ENCODE results near the gene CLEC20A. TPM values are rescaled to one million over a fixed set of nuclear protein-coding genes. Genes with fewer than 3 reads are reported as not detected.

The CLEC20A gene
- total RNA-seq, 3 donors from 2014 or later = not detected

DNA sequence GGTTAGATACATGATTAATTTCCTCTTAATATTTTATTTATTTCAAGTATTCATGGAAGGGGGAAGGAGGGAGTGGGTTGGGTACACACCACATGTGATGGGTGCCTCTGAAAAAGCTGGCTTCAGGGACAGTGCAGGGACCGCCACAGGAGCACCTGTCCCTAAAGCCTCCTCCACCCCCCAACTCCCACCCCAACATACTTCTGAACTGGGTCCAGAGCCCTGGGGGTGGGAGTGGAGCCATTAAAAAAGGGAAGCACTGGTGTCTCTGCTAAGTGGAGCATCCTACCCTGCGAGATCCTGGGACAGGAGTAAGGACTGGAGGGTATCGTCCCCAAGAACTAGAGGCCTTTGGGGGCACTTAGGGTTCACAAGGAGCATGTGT, 5.6 kb upstream of the CLEC20A start:
- H3K9me3 ChIP-seq = no peaks in the 10 kb centered on the region
- intact Hi-C loops (cut with DNase I, micrococcal nuclease) = loop anchor here (5.0 to 10.0 kb wide), 2 partner anchors 188 to 190 kb away; no protein-coding TSS in a partner anchor
- H3K36me3 ChIP-seq (ENCODE audit: low read depth) = no peaks in the 10 kb centered on the region
- ATAC-seq (no peak), DNase-seq (no peak)
- TF ChIP-seq, protein P1, sequence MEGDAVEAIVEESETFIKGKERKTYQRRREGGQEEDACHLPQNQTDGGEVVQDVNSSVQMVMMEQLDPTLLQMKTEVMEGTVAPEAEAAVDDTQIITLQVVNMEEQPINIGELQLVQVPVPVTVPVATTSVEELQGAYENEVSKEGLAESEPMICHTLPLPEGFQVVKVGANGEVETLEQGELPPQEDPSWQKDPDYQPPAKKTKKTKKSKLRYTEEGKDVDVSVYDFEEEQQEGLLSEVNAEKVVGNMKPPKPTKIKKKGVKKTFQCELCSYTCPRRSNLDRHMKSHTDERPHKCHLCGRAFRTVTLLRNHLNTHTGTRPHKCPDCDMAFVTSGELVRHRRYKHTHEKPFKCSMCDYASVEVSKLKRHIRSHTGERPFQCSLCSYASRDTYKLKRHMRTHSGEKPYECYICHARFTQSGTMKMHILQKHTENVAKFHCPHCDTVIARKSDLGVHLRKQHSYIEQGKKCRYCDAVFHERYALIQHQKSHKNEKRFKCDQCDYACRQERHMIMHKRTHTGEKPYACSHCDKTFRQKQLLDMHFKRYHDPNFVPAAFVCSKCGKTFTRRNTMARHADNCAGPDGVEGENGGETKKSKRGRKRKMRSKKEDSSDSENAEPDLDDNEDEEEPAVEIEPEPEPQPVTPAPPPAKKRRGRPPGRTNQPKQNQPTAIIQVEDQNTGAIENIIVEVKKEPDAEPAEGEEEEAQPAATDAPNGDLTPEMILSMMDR (IDR thresholded peaks at IDR 0.05) = no peak
- no peaks in the 10 kb centered on the region for H3K4me1 ChIP-seq (ENCODE audit: low read depth)
- no peak overlapping the region for H3K4me3 ChIP-seq

GRCh38 chr1:178501705-178502329, 5.1 kb upstream of the CLEC20A start:
- H3K4me3 ChIP-seq = no peak overlapping the region
- no peaks in the 10 kb centered on the region for H3K9me3 ChIP-seq
- peak; percentile 59 to 82 (median 78) for DNase-seq
- H3K4me1 ChIP-seq (ENCODE audit: low read depth) = no peaks in the 10 kb centered on the region
- TF ChIP-seq, protein P1 (IDR thresholded peaks at IDR 0.05) = peak; percentile 92
- intact Hi-C loops (cut with DNase I, micrococcal nuclease) = loop anchor here (5.0 to 10.0 kb wide), 2 partner anchors 187 to 190 kb away; no protein-coding TSS in a partner anchor
- peak; percentile 80 for ATAC-seq
- H3K36me3 ChIP-seq (ENCODE audit: low read depth) = no peaks in the 10 kb centered on the region

DNA sequence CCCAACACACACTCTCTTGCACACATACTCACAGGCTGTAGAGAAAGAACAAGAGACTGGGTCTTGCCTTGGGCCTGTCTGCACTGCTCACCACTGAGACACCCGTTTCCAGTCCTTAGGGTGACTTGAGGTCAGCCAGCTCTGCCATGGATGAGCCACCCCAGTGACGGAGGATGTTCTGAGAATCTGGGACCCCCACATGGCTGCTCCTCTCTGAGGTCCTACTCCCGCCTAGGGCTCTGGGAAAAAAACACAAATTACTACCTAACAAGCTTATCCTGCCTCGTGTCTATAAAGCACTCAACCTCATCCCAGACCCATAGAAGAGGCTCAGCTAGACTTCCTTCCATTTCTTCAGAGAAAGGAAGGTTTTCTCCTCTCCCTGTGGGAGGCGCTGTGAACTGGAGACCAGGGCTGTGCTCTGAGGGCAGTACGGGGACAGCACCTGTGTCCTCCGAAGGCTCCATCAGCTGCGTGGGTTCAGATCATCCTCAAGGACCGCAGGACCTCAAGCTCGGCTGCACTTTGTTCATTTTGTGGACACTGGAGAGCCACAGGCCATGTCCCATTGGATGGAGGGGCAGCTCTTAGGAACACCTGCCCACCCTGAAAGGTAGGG, 4.3 kb upstream of the CLEC20A start:
- H3K9me3 ChIP-seq = no peaks in the 10 kb centered on the region
- H3K4me3 ChIP-seq = no peak overlapping the region
- intact Hi-C loops (cut with DNase I, micrococcal nuclease) = loop anchor here (5.0 to 10.0 kb wide), 2 partner anchors 186 to 189 kb away; no protein-coding TSS in a partner anchor
- H3K36me3 ChIP-seq (ENCODE audit: low read depth) = no peaks in the 10 kb centered on the region
- no peaks in the 10 kb centered on the region for H3K4me1 ChIP-seq (ENCODE audit: low read depth)
- no peak for ATAC-seq
- no peak for DNase-seq
- TF ChIP-seq, protein P1 (IDR thresholded peaks at IDR 0.05) = no peak

- TF ChIP-seq, protein P1 (IDR thresholded peaks at IDR 0.05) = no peak
- Histone ChIP-seq H3K4me3 (no peak overlapping the region), H3K9me3 (no peaks in the 10 kb centered on the region), H3K36me3 (ENCODE audit: low read depth) (no peaks in the 10 kb centered on the region), H3K4me1 (ENCODE audit: low read depth) (no peaks in the 10 kb centered on the region)
- DNase-seq = no peak
- ATAC-seq = no peak
- intact Hi-C loops (cut with DNase I, micrococcal nuclease) = loop anchor here (5.0 to 10.0 kb wide), 2 partner anchors 185 to 188 kb away; no protein-coding TSS in a partner anchor
Measured at GRCh38 chr1:178500091-178500770, 3.5 kb upstream of the CLEC20A start.

- no peak for ATAC-seq
- Histone ChIP-seq H3K4me1 (ENCODE audit: low read depth) (no peaks in the 10 kb centered on the region), H3K4me3 (no peak overlapping the region), H3K9me3 (no peaks in the 10 kb centered on the region), H3K36me3 (ENCODE audit: low read depth) (no peaks in the 10 kb centered on the region)
- TF ChIP-seq, protein P1 (IDR thresholded peaks at IDR 0.05) = no peak
- intact Hi-C loops (cut with DNase I, micrococcal nuclease) = no loop called here
- DNase-seq = no peak
Measured at GRCh38 chr1:178498896-178499675, 2.3 kb upstream of the CLEC20A start.
